ENCODE measurements around the gene KISS1R.
"Not testable (repeated sequence)": the region's sequence is repeated elsewhere in the genome, so short reads cannot be mapped to it uniquely, and the experiment has no call there.

The KISS1R gene

GRCh38 chr19:878751-879561, 38.2 kb upstream of the KISS1R start:
- not testable (repeated sequence) for H3K27me3 ChIP-seq (ENCODE audit: control insufficient read depth, insufficient read depth, low read length); H3K79me2 ChIP-seq; H3K4me1 ChIP-seq; H3K27ac ChIP-seq; H3K9ac ChIP-seq; H3K4me2 ChIP-seq (ENCODE audit: low read length); H3K36me3 ChIP-seq (ENCODE audit: control insufficient read depth, insufficient read depth, low read length); H2AFZ ChIP-seq; H3K9me3 ChIP-seq (ENCODE audit: control insufficient read depth, low read length); H3K4me3 ChIP-seq (ENCODE audit: low read depth, low read length)

- no peak overlapping the region for H3K4me2 ChIP-seq (ENCODE audit: low read length)
- H3K4me3 ChIP-seq (ENCODE audit: low read depth, low read length): no peak overlapping the region
- H3K36me3 ChIP-seq (ENCODE audit: control insufficient read depth, insufficient read depth, low read length): no peaks in the 10 kb centered on the region
- H2AFZ ChIP-seq: no peak overlapping the region
- no peak overlapping the region for H3K27ac ChIP-seq
- no peak overlapping the region for H3K9ac ChIP-seq
- H3K27me3 ChIP-seq (ENCODE audit: control insufficient read depth, insufficient read depth, low read length): no peaks in the 10 kb centered on the region
- no peaks in the 10 kb centered on the region for H3K4me1 ChIP-seq
- H3K79me2 ChIP-seq: peaks cover 5% of the 10 kb centered on the region
- no peaks in the 10 kb centered on the region for H3K9me3 ChIP-seq (ENCODE audit: control insufficient read depth, low read length)
- TF ChIP-seq CTCF (IDR thresholded peaks at IDR 0.05): no peak
Observed at GRCh38 chr19:879711-880438, 37.3 kb upstream of the KISS1R start.

- H3K27ac ChIP-seq: no peak overlapping the region
- H2AFZ ChIP-seq: no peak overlapping the region
- no peak overlapping the region for H3K4me3 ChIP-seq (ENCODE audit: low read depth, low read length)
- H3K4me2 ChIP-seq (ENCODE audit: low read length): no peak overlapping the region
- no peaks in the 10 kb centered on the region for H3K9me3 ChIP-seq (ENCODE audit: control insufficient read depth, low read length)
- no peaks in the 10 kb centered on the region for H3K27me3 ChIP-seq (ENCODE audit: control insufficient read depth, insufficient read depth, low read length)
- TF ChIP-seq CTCF (IDR thresholded peaks at IDR 0.05): no peak
- peaks cover 12% of the 10 kb centered on the region for H3K79me2 ChIP-seq
- no peaks in the 10 kb centered on the region for H3K4me1 ChIP-seq
- no peaks in the 10 kb centered on the region for H3K36me3 ChIP-seq (ENCODE audit: control insufficient read depth, insufficient read depth, low read length)
- H3K9ac ChIP-seq: no peak overlapping the region
Observed at GRCh38 chr19:881385-882071, 35.6 kb upstream of the KISS1R start.

- no peak overlapping the region for H3K4me3 ChIP-seq (ENCODE audit: low read depth, low read length)
- peaks cover 12% of the 10 kb centered on the region for H3K79me2 ChIP-seq
- no peaks in the 10 kb centered on the region for H3K4me1 ChIP-seq
- no peak overlapping the region for H3K27ac ChIP-seq
- no peak overlapping the region for H2AFZ ChIP-seq
- H3K36me3 ChIP-seq (ENCODE audit: control insufficient read depth, insufficient read depth, low read length): no peaks in the 10 kb centered on the region
- no peaks in the 10 kb centered on the region for H3K27me3 ChIP-seq (ENCODE audit: control insufficient read depth, insufficient read depth, low read length)
- H3K9ac ChIP-seq: no peak overlapping the region
- H3K9me3 ChIP-seq (ENCODE audit: control insufficient read depth, low read length): no peaks in the 10 kb centered on the region
- H3K4me2 ChIP-seq (ENCODE audit: low read length): no peak overlapping the region
- TF ChIP-seq CTCF (IDR thresholded peaks at IDR 0.05): no peak
Observed at GRCh38 chr19:882871-883497, 34.1 kb upstream of the KISS1R start.

Measured in parathyroid adenoma (tissue), 2 donors.